HepG2 (cell line): ENCODE measurements around the gene ALLC. TPM values are rescaled to one million over a fixed set of nuclear protein-coding genes. Genes with fewer than 3 reads are reported as not detected.

ENCODE experiments used
- AGO1 ChIP-seq: fragments of 200-400 bp; formaldehyde crosslinking; IDR thresholded peaks from 2 replicates; pipeline ENCODE4 v1.6.1; 2017; ENCODE audit warnings: mild to moderate bottlenecking, low read depth, low read length, moderate library complexity; ENCODE audit not compliant: poor library complexity, severe bottlenecking
- DPF2 ChIP-seq: sonication (generic); formaldehyde crosslinking; IDR thresholded peaks from 2 replicates; pipeline ENCODE4 v1.4.0; 2020; ENCODE audit warnings: mild to moderate bottlenecking, low read depth, missing genetic modification reagents, borderline replicate concordance
- HMG20A ChIP-seq: IDR thresholded peaks from 2 replicates; pipeline ENCODE4 v1.6.1; 2016; ENCODE audit warnings: borderline replicate concordance
- JDP2 ChIP-seq: sonication (generic); formaldehyde crosslinking; IDR thresholded peaks from 2 replicates; pipeline ENCODE4 v1.8.1; 2022; ENCODE audit warnings: missing genetic modification reagents, borderline replicate concordance
- KDM5B ChIP-seq: sonication (generic); formaldehyde crosslinking; IDR thresholded peaks from 2 replicates; pipeline ENCODE4 v1.4.0; 2020; ENCODE audit warnings: missing genetic modification reagents, mild to moderate bottlenecking, borderline replicate concordance
- KLF16 ChIP-seq, 2 experiments: sonication (generic) in 1 of 2; formaldehyde crosslinking in 1 of 2; IDR thresholded peaks; 2 replicates each; pipeline versions ENCODE4 v1.6.1 to v1.8.0; 2016 to 2023; ENCODE audit warnings: missing genetic modification reagents in 2 of 2, missing compliant biosample characterization in 1 of 2
- MED13 ChIP-seq: sonication (generic); formaldehyde crosslinking; IDR thresholded peaks from 2 replicates; pipeline ENCODE4 v1.5.0; 2020; ENCODE audit warnings: missing genetic modification reagents
- NR2F6 ChIP-seq, 2 experiments: IDR thresholded peaks; 2 replicates each; pipeline ENCODE4 v1.6.1; 2016; ENCODE audit warnings: antibody characterized with exemption in 1 of 2, mild to moderate bottlenecking in 1 of 2
- TBL1XR1 ChIP-seq: fragments of 150-350 bp; IDR thresholded peaks from 2 replicates; pipeline ENCODE4 v1.6.1; 2014; ENCODE audit warnings: borderline replicate concordance, low read length; ENCODE audit not compliant: partially characterized antibody
- TEAD3 ChIP-seq: optimal IDR thresholded peaks from 2 replicates; pipeline ENCODE3; 2016; ENCODE audit warnings: borderline replicate concordance
- THAP11 ChIP-seq: IDR thresholded peaks from 2 replicates; pipeline ENCODE4 v1.6.1; 2016; ENCODE audit warnings: missing biosample characterization, missing genetic modification reagents
- ZBTB38 ChIP-seq: sonication (generic); formaldehyde crosslinking; IDR thresholded peaks from 2 replicates; pipeline ENCODE4 v1.5.1; 2020; ENCODE audit warnings: mild to moderate bottlenecking, missing genetic modification reagents
- ZFP62 ChIP-seq: sonication (generic); formaldehyde crosslinking; IDR thresholded peaks from 2 replicates; pipeline ENCODE4 v1.4.0; 2020; ENCODE audit warnings: missing genetic modification reagents
- ZFP91 ChIP-seq: sonication (generic); formaldehyde crosslinking; IDR thresholded peaks from 2 replicates; pipeline ENCODE4 v1.9.0; 2022; ENCODE audit warnings: missing genetic modification reagents, mild to moderate bottlenecking, borderline replicate concordance
- ZNF12 ChIP-seq: sonication (generic); formaldehyde crosslinking; IDR thresholded peaks from 2 replicates; pipeline ENCODE4 v1.5.0; 2020; ENCODE audit warnings: missing genetic modification reagents
- ZNF143 ChIP-seq: sonication (generic); formaldehyde crosslinking; IDR thresholded peaks from 2 replicates; pipeline ENCODE4 v1.4.0; 2020; ENCODE audit warnings: missing genetic modification reagents
- ZNF180 ChIP-seq: sonication (generic); formaldehyde crosslinking; IDR thresholded peaks from 2 replicates; pipeline ENCODE4 v1.4.0; 2020; ENCODE audit warnings: low read depth, missing genetic modification reagents, borderline replicate concordance
- ZNF251 ChIP-seq: sonication (generic); formaldehyde crosslinking; IDR thresholded peaks from 2 replicates; pipeline ENCODE4 v1.9.0; 2021; ENCODE audit warnings: mild to moderate bottlenecking, missing genetic modification reagents
- ZNF329 ChIP-seq: sonication (generic); formaldehyde crosslinking; IDR thresholded peaks from 2 replicates; pipeline ENCODE4 v1.9.0; 2021; ENCODE audit warnings: low read depth, mild to moderate bottlenecking, missing genetic modification reagents
- ZNF33B ChIP-seq: sonication (generic); formaldehyde crosslinking; IDR thresholded peaks from 2 replicates; pipeline ENCODE4 v1.5.1; 2020; ENCODE audit warnings: mild to moderate bottlenecking, missing genetic modification reagents
- ZNF446 ChIP-seq: sonication (generic); formaldehyde crosslinking; IDR thresholded peaks from 2 replicates; pipeline ENCODE4 v1.5.0; 2020; ENCODE audit warnings: mild to moderate bottlenecking, missing genetic modification reagents
- ZNF782 ChIP-seq: sonication (generic); formaldehyde crosslinking; IDR thresholded peaks from 2 replicates; pipeline ENCODE4 v1.4.0; 2020; ENCODE audit warnings: missing genetic modification reagents, mild to moderate bottlenecking, borderline replicate concordance
- ZNF792 ChIP-seq: IDR thresholded peaks from 2 replicates; pipeline ENCODE4 v1.6.1; 2016
- ZNF878 ChIP-seq: sonication (generic); formaldehyde crosslinking; IDR thresholded peaks from 2 replicates; pipeline ENCODE4 v1.8.1; 2023; ENCODE audit warnings: mild to moderate bottlenecking, missing genetic modification reagents, moderate library complexity
- polyA plus RNA-seq, 8 experiments: library from polyadenylated mRNA; depleted of rRNA in 3 of 8; stranded (reverse) in 7 of 8; unstranded in 1 of 8; fragments of >200 nt; fragmentation: Illumina TruSeq in 4 of 8; extraction: Trizol in 4 of 8; gene quantifications; 2 replicates each; pipeline versions ENCODE4 v1.2.1 to v1.2.3, GENCODE V29; 2011 to 2016; ENCODE audit warnings: low read depth in 4 of 8, missing spikeins in 1 of 8, mixed read lengths in 1 of 8; ENCODE audit not compliant: insufficient read depth in 1 of 8
- total RNA-seq, 5 experiments: library from RNA; depleted of rRNA; stranded (reverse); fragments of >200 nt; fragmentation: Illumina TruSeq; extraction: Trizol; gene quantifications; 2 replicates each; pipeline ENCODE4 v1.2.3, GENCODE V29; 2016; ENCODE audit warnings: low read depth in 1 of 5
- TF ChIP-seq, protein P1 (sequence below): fragments of 450-650 bp; IDR thresholded peaks from 2 replicates; pipeline ENCODE4 v1.6.1; 2017; ENCODE audit warnings: mild to moderate bottlenecking
- TF ChIP-seq, protein P2 (sequence below): sonication (generic); formaldehyde crosslinking; IDR thresholded peaks from 2 replicates; pipeline ENCODE4 v1.4.0; 2020; ENCODE audit warnings: mild to moderate bottlenecking, missing genetic modification reagents

The ALLC gene
- total and polyA plus RNA-seq, 2 of the 13 experiments (the other 11 are each of a cell fraction or from before 2014, with no cell fraction given) = 0.08 to 0.11 TPM

DNA sequence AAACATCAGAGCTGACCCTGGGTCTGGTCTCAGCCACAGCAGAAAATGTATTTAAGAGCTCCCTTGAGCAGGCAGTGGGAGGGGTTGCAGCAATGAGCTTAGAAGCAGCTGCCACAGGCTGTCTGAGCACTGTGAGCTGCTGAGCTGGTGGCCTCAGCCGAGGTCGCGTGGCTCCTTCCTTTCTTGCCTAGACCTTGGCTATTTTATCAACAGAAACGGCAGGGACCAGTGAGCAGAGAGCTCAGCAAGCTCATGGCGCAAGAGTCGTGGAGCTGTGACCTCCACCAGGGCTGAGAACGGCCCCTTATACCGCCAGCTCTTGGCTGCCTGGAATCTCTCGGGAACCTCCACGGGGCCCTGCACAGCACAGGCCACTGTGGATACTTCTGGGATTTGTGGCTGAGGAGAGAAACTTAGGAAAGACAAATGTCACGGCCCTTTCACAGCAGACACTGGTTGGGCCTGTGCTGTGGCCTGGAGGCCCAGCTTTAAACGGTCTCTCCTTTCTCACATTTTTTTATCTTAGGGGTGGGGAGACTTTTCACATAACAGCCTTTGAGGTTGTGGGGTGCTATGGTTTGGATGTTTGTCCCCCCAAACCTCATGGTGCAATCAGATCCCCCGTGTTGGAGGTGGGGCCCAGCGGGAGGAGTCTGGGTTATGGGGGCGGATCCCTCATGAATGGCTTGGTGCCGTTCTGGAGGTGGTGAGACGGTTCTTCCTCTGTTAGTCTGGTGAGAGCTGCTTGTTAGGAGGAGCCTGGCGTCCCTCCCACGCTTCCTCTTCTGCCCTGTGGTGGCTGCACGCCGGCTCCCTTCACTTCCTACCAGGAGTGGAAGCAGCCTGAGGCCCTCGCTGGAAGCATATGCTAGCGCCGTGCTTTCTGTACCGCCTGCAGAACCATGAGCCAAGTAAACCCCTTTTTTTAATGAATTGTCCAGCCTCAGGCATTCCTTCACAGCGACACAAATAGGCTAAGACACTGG, 1.7 kb downstream of the ALLC start (continued):
- TF ChIP-seq, protein P1, sequence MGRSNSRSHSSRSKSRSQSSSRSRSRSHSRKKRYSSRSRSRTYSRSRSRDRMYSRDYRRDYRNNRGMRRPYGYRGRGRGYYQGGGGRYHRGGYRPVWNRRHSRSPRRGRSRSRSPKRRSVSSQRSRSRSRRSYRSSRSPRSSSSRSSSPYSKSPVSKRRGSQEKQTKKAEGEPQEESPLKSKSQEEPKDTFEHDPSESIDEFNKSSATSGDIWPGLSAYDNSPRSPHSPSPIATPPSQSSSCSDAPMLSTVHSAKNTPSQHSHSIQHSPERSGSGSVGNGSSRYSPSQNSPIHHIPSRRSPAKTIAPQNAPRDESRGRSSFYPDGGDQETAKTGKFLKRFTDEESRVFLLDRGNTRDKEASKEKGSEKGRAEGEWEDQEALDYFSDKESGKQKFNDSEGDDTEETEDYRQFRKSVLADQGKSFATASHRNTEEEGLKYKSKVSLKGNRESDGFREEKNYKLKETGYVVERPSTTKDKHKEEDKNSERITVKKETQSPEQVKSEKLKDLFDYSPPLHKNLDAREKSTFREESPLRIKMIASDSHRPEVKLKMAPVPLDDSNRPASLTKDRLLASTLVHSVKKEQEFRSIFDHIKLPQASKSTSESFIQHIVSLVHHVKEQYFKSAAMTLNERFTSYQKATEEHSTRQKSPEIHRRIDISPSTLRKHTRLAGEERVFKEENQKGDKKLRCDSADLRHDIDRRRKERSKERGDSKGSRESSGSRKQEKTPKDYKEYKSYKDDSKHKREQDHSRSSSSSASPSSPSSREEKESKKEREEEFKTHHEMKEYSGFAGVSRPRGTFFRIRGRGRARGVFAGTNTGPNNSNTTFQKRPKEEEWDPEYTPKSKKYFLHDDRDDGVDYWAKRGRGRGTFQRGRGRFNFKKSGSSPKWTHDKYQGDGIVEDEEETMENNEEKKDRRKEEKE = no peak
- TF ChIP-seq ZNF329 (CRISPR knock-in tag) (no peak), TBL1XR1 (no peak), ZNF446 (CRISPR knock-in tag) (no peak), THAP11 (CRISPR knock-in tag) (0 out of 2 replicates have a peak, but pooled peaks have one; percentile 18), KLF16 (CRISPR knock-in tag; IDR thresholded peaks at IDR 0.05) (no peak), ZNF180 (CRISPR knock-in tag) (no peak), ZNF33B (0 out of 2 replicates have a peak, but pooled peaks have one; percentile 35), ZNF143 (CRISPR knock-in tag) (0 out of 2 replicates have a peak, but pooled peaks have one; percentile 47), ZFP62 (CRISPR knock-in tag) (no peak), ZNF12 (no peak), HMG20A (CRISPR knock-in tag) (no peak), AGO1 (no peak), ZNF878 (0 out of 2 replicates have a peak, but pooled peaks have one; percentile 36), ZNF782 (no peak), MED13 (CRISPR knock-in tag) (0 out of 2 replicates have a peak, but pooled peaks have one; percentile 39), TEAD3 (no peak), JDP2 (CRISPR knock-in tag) (no peak), ZFP91 (CRISPR knock-in tag) (peak; percentile 57; the same call in 1 of the 2 replicates), ZNF251 (0 out of 2 replicates have a peak, but pooled peaks have one; percentile 31), NR2F6 (IDR thresholded peaks at IDR 0.05) (0 out of 2 replicates have a peak, but pooled peaks have one; percentile 22), NR2F6 (CRISPR knock-in tag; IDR thresholded peaks at IDR 0.05) (peak; percentile 33), ZBTB38 (peak; percentile 44; the same call in 1 of the 2 replicates), ZNF792 (CRISPR knock-in tag) (no peak), KDM5B (CRISPR knock-in tag) (no peak), DPF2 (CRISPR knock-in tag) (no peak)
- TF ChIP-seq, protein P2, sequence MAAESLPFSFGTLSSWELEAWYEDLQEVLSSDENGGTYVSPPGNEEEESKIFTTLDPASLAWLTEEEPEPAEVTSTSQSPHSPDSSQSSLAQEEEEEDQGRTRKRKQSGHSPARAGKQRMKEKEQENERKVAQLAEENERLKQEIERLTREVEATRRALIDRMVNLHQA = no peak
